Fibroblast of skin of scalp (primary cell): ENCODE data around the gene SLIT3.
A peak's percentile ranks its signal among the peaks of the same experiment; 100 is the strongest.

Experiments used
- DNase-seq: peaks from one replicate; pipeline ENCODE4 v3.0.0-alpha.2; 2013

Gene SLIT3

GRCh38 chr5:169022718-169023117, 278.2 kb downstream of the SLIT3 start:
- no peak for DNase-seq

- peak; percentile 45 for DNase-seq
These were observed 280.8 kb downstream of the SLIT3 start for GRCh38 chr5:169020102-169020501.

GRCh38 chr5:169018925-169019324, 282.0 kb downstream of the SLIT3 start:
- DNase-seq = no peak

- no peak for DNase-seq
These were observed 284.9 kb downstream of the SLIT3 start for GRCh38 chr5:169015991-169016390.

- no peak for DNase-seq
These were observed 287.1 kb downstream of the SLIT3 start for GRCh38 chr5:169013846-169014245.

GRCh38 chr5:169013208-169013728, 287.7 kb downstream of the SLIT3 start:
- no peak for DNase-seq

- no peak for DNase-seq
These were observed 288.5 kb downstream of the SLIT3 start for GRCh38 chr5:169012450-169012849.

GRCh38 chr5:169011451-169011850, 289.5 kb downstream of the SLIT3 start:
- DNase-seq = no peak

GRCh38 chr5:169011009-169011408, 289.9 kb downstream of the SLIT3 start:
- no peak for DNase-seq

GRCh38 chr5:169009123-169009522, 291.8 kb downstream of the SLIT3 start:
- DNase-seq = no peak

GRCh38 chr5:169006842-169007790, 293.8 kb downstream of the SLIT3 start:
- peak; percentile 41 for DNase-seq

GRCh38 chr5:169004551-169004950, 296.4 kb downstream of the SLIT3 start:
- peak; percentile 73 for DNase-seq

- peak; percentile 58 for DNase-seq
These were observed 297.0 kb downstream of the SLIT3 start for GRCh38 chr5:169003721-169004541.

GRCh38 chr5:169002953-169003555, 297.9 kb downstream of the SLIT3 start:
- no peak for DNase-seq

GRCh38 chr5:169001394-169001793, 299.5 kb downstream of the SLIT3 start:
- no peak for DNase-seq

GRCh38 chr5:168995024-168995423, 305.9 kb downstream of the SLIT3 start:
- DNase-seq = no peak

GRCh38 chr5:168992687-168993086, 308.3 kb downstream of the SLIT3 start:
- DNase-seq = no peak

GRCh38 chr5:168992016-168992415, 308.9 kb downstream of the SLIT3 start:
- no peak for DNase-seq

- DNase-seq = no peak
These were observed 309.6 kb downstream of the SLIT3 start for GRCh38 chr5:168991311-168991710.

- DNase-seq = no peak
These were observed 310.3 kb downstream of the SLIT3 start for GRCh38 chr5:168990679-168991078.

GRCh38 chr5:168989731-168990505, 311.0 kb downstream of the SLIT3 start:
- no peak for DNase-seq

GRCh38 chr5:168988699-168989098, 312.2 kb downstream of the SLIT3 start:
- no peak for DNase-seq
